Upper lobe of right lung (tissue), 1 donor: ENCODE results near the gene UQCRHL. TPM values are rescaled to one million over a fixed set of nuclear protein-coding genes. Genes with fewer than 3 reads are reported as not detected.

ENCODE experiments used
- ATAC-seq: fragments of 200-7000 bp; cut with Tn5 transposase; one replicate; pipeline ENCODE4 v1.9.1; 2020; ENCODE audit warnings: mild to moderate bottlenecking, moderate library complexity
- DNase-seq: peaks from one replicate; pipeline ENCODE4 v3.0.0-alpha.2; 2020
- H3K27ac ChIP-seq: fragments of 200-600 bp; one replicate; pipeline ENCODE4 v1.8.0; 2022
- H3K27me3 ChIP-seq: fragments of 200-600 bp; one replicate; pipeline ENCODE4 v1.8.0; 2022; ENCODE audit warnings: mild to moderate bottlenecking
- H3K36me3 ChIP-seq: fragments of 200-600 bp; one replicate; pipeline ENCODE4 v1.8.0; 2022
- H3K4me1 ChIP-seq: fragments of 200-600 bp; one replicate; pipeline ENCODE4 v1.8.0; 2022
- H3K4me3 ChIP-seq: fragments of 200-600 bp; one replicate; pipeline ENCODE4 v1.8.0; 2022; ENCODE audit warnings: mild to moderate bottlenecking
- H3K9me3 ChIP-seq: fragments of 200-600 bp; one replicate; pipeline ENCODE4 v1.8.0; 2022
- CTCF ChIP-seq: fragments of 200-600 bp; IDR thresholded peaks from one replicate; pipeline ENCODE4 v1.8.0; 2022; ENCODE audit warnings: antibody characterized with exemption
- intact Hi-C: fragments of 100-400 bp; cut with DNase I; formaldehyde crosslinking; loops from one replicate; pipeline ENCODE4 v1.11.0; 2022
- total RNA-seq: library from RNA; stranded (reverse); fragmentation: NEBNext Ultra II Directional; extraction: Animal tissue kit (Norgen Biotek cat#: 25700); gene quantifications from one replicate; pipeline ENCODE4 v1.2.1, GENCODE V29; 2021
- donor health status: DM: no; HTN: yes; CAD: no; lungs with severe emphysema.

Gene UQCRHL
- total RNA-seq, 1 donor from 2014 or later, result 0.93 TPM

GRCh38 chr1:15761366-15762128 lies 45.9 kb downstream of the UQCRHL start:
- Histone ChIP-seq H3K4me1 (peaks cover 14% of the 10 kb centered on the region), H3K4me3 (peak overlapping the region; percentile 66), H3K36me3 (no peaks in the 10 kb centered on the region), H3K27me3 (peaks cover 22% of the 10 kb centered on the region), H3K27ac (peak overlapping the region; percentile 81), H3K9me3 (no peaks in the 10 kb centered on the region)
- ATAC-seq (no peak), DNase-seq (no peak)
- no peak for TF ChIP-seq CTCF
- intact Hi-C loops, result no loop called here

GRCh38 chr1:15760520-15761211 lies 46.8 kb downstream of the UQCRHL start:
- Histone ChIP-seq H3K27me3 (peaks cover 22% of the 10 kb centered on the region), H3K4me1 (peaks cover 17% of the 10 kb centered on the region), H3K4me3 (peak overlapping the region; percentile 66), H3K9me3 (no peaks in the 10 kb centered on the region), H3K27ac (peak overlapping the region; percentile 81), H3K36me3 (no peaks in the 10 kb centered on the region)
- ATAC-seq, result peak; percentile 32
- DNase-seq, result no peak
- intact Hi-C loops, result no loop called here
- peak; percentile 13 for TF ChIP-seq CTCF

GRCh38 chr1:15758953-15759661 lies 48.3 kb downstream of the UQCRHL start:
- peak; percentile 24 for ATAC-seq
- peaks cover 17% of the 10 kb centered on the region for H3K4me1 ChIP-seq
- no peak for TF ChIP-seq CTCF

GRCh38 chr1:15758343-15758931 lies 49.0 kb downstream of the UQCRHL start, which contains the start of gene FBLIM1:
Gene FBLIM1, plus strand, starts transcription at chr1:15758795. Its CDS starts 6,189 bp downstream, at chr1:15764984.
- Histone ChIP-seq H3K4me1 (peaks cover 17% of the 10 kb centered on the region), H3K27ac (peak within 1 kb of the TSS; percentile 81), H3K4me3 (peak within 1 kb of the TSS; percentile 66), H3K36me3 (no peaks in the 10 kb centered on the region), H3K9me3 (no peaks in the 10 kb centered on the region), H3K27me3 (peaks cover 22% of the 10 kb centered on the region)
- DNase-seq (no peak), ATAC-seq (peak; percentile 16)
- no peak for TF ChIP-seq CTCF
- intact Hi-C loops, result no loop called here

More at GRCh38 chr1:15758953-15759661, 48.3 kb downstream of the UQCRHL start:
- no peak for DNase-seq
- Histone ChIP-seq H3K27me3 (peaks cover 22% of the 10 kb centered on the region), H3K4me3 (peak overlapping the region; percentile 66), H3K9me3 (no peaks in the 10 kb centered on the region), H3K36me3 (no peaks in the 10 kb centered on the region), H3K27ac (peak overlapping the region; percentile 81)
- intact Hi-C loops, result no loop called here

- H3K36me3 ChIP-seq, result no peaks in the 10 kb centered on the region
- H3K4me1 ChIP-seq, result peaks cover 17% of the 10 kb centered on the region
- DNase-seq, result no peak
- peak overlapping the region; percentile 66 for H3K4me3 ChIP-seq
- H3K27ac ChIP-seq, result peak overlapping the region; percentile 51
- H3K9me3 ChIP-seq, result no peaks in the 10 kb centered on the region
- H3K27me3 ChIP-seq, result peaks cover 22% of the 10 kb centered on the region
- intact Hi-C loops, result no loop called here
- TF ChIP-seq CTCF, result no peak
- no peak for ATAC-seq
Observed at GRCh38 chr1:15757575-15758342, 49.7 kb downstream of the UQCRHL start.
